GM21737 (cell line): ENCODE data around the gene LRRC63.

ENCODE experiments used
- ATAC-seq: cut with Tn5 transposase; IDR thresholded peaks from one replicate; pipeline ENCODE4 v1.9.1; 2021; ENCODE audit warnings: mild to moderate bottlenecking, moderate library complexity; ENCODE audit not compliant: unreplicated experiment

The LRRC63 gene

GRCh38 chr13:46310066-46310465 is 98.3 kb downstream of the LRRC63 start:
- no peak for ATAC-seq

DNA sequence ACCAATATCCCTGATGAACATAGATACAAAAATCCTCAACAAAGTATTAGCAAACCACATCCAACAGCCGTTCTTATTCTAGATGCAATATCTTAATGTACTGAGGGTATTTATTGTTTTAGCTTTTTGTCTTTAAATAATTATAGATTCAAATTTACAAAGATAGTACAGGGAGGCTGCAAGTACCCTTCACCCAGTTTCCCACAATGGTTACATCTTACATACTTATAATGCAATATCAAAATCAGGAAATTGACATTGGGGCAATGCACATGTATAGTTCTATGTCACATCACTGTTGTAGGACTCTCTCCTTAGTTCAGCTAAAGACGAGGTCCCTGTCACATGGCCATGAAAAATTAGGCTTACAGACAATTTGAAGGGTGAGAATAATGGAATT is 99.5 kb downstream of the LRRC63 start:
- ATAC-seq = no peak

- no peak for ATAC-seq
Measured at GRCh38 chr13:46313024-46313423, 101.3 kb downstream of the LRRC63 start.

GRCh38 chr13:46313432-46314257 is 101.9 kb downstream of the LRRC63 start:
- no peak for ATAC-seq

DNA sequence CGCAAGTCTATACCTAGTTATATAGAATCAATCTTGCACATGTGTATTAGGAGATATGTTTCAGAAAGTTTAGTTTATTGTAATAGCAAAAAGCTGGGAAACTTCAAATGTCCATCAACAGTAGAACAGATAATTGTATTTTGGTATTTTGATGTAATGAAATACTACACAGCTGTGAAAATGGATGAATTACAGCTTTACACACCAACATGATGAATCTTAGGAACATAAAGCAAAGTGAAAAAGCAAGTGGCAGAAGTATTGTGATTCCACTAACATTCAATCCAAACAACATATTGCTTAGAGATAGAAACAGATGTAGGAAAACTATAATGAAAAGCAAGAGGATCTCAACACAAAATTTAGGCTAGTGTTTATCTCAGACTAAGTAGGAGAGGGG is 102.9 kb downstream of the LRRC63 start:
- ATAC-seq = no peak

- ATAC-seq = no peak
Measured at GRCh38 chr13:46315036-46315435, 103.3 kb downstream of the LRRC63 start.

- no peak for ATAC-seq
Measured at GRCh38 chr13:46315491-46316075, 103.9 kb downstream of the LRRC63 start.

DNA sequence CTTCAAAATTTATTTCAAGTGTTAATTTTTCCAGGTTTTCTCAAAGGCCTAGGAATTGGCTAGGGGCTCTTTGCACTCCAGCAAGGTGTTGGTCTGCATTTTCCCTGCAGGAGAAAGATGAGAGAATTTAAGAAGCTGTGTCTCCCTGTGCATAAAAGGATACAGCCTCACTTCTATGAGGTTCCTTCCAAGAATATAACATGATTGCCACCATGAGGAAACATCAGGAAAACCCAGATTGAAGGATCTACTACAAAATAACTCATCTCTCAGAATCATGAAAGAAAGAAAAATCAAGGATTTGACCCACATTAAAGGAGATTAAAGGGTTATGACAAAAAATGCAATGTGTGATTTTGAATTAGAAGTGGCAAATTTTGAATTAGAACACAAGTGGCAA is 105.4 kb downstream of the LRRC63 start:
- no peak for ATAC-seq

GRCh38 chr13:46318986-46319385 is 107.3 kb downstream of the LRRC63 start:
- no peak for ATAC-seq

DNA sequence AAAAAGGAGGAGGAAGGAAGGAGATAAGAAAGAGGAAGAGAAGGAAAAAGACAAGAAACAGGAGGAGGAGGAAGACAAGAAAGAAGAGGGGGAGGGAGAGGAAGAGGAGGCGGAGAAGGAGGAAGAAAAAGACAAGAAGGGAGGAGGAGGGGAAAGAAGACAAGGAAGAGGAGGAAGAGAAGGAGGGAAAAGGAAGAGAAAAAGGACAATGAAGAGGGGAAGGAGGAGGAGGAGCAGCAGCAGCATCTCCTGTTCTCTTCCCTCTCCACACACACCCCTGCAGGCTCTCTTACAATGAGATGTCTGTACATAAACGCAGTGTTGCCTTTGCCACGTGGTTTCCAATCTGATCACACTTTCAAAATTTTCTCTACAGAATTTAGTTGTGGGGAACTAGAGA is 108.7 kb downstream of the LRRC63 start:
- no peak for ATAC-seq

- ATAC-seq = no peak
Measured at GRCh38 chr13:46320821-46321220, 109.1 kb downstream of the LRRC63 start.

DNA sequence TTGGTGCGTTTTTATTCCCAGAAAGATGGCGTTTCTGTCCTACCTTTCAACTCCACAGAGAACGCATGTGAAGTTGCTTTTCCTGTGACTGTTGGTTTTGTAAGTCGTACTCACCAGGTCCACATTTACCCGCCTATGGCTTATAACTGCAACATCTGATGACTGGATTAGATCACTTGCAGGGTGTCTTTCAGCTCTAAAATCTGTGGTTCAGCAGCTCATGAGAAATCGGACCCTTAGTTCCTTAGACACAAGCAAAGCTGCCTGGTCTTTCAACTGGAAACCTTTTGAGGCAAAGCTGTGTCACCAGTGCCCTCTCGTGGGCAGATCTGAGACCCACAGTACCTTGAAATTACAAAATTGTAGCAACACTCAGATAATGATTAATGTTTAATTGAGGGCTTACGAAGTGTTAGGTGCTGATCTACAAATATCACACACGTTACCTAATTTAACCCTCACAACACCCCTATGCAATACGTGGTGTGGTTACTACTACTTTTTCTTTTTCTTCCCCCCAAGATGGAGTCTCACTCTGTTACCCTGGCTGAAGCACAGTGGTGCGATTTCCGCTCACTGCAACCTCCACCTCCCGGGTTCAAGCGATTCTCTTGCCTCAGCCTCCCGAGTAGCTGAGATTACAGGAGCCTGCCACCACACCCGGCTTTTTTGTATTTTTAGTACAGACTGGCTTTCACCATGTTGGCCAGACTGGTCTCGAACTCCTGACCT is 109.9 kb downstream of the LRRC63 start:
- ATAC-seq = no peak

GRCh38 chr13:46324976-46325375 is 113.2 kb downstream of the LRRC63 start:
- ATAC-seq = no peak
